ENCODE measurements around the gene CCR5AS.
"Not testable (repeated sequence)": the region's sequence is repeated elsewhere in the genome, so short reads cannot be mapped to it uniquely, and the experiment has no call there.

CCR5AS gene

DNA sequence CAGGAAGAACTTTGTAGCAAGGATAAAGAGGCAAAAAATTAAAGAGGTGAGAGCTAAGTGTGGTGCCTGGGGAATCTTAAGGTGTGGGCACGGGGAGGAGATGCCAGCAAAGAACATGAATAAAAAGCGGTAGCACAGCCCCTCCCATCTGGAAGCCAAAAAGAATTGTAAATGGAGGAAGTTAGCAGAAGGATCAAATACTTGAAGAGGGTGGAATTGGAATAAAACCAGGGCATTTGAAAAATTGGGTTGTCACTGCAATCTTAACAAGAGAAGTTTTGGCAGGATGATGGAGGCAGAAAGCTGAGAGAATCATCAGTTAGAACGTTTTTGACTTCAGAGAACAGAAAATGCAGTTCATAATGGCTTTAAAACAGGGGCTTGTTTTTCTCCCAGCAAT, 50.6 kb downstream of the CCR5AS start:
- DNase-seq (ENCODE audit: low read depth in 2 of 2): no peak

DNA sequence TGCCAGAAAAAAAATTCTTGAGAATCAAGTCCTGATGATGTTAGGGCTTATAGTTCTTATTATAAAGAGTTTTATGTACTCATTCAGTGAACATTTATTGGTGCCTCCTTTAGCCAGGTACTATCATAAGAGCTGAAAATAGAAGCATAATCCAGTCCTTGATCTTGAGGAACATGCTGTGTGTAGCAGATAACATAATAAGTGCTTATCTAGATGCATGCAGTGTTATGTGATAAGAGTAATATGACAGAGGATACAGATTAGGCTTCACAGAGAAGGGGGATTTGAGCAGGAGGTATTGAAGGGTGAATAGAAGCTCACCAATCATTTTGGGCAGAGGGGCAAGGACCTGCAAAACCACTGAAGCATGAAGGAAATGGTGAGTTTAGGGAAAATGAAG, 51.9 kb downstream of the CCR5AS start:
- no peak for DNase-seq (ENCODE audit: low read depth in 2 of 2)

DNA sequence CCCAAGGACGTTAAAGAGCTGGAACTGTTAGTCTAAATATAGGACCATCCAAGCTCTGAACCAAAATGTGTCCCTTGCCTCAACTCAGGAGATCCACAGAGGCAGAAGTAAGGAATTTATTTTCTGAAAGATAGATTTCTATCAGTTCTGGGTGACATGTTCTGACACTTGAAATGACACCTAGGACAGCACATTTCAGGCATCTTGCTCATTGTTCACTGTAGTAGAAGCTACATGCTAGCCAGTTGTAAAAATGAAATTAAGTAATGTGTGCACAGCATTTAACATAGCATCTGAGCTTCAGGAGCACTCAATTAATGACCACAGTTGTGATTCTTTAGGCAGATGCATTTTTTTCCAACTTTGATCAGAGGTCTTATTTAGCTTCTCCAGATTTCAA, 52.4 kb downstream of the CCR5AS start:
- no peak for DNase-seq (ENCODE audit: low read depth in 2 of 2)

DNA sequence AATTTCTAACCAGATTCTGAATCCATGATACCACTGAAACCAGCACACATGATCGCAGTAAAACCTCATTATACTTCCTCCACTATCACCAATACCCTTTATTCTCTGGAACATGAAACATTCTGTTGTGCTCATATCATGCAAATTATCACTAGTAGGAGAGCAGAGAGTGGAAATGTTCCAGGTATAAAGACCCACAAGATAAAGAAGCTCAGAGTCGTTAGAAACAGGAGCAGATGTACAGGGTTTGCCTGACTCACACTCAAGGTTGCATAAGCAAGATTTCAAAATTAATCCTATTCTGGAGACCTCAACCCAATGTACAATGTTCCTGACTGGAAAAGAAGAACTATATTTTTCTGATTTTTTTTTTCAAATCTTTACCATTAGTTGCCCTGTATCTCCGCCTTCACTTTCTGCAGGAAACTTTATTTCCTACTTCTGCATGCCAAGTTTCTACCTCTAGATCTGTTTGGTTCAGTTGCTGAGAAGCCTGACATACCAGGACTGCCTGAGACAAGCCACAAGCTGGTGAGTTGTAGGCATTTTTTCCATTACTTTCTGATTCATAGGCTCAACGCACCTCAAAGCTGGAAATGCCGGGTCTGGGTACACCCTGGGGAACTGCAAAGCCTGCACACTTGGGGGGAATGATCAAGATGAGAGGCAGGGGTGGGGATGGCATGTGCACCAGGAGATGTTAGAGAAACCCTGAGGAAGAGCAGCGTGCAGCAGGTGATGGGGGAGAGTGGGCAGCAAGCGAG, 53.0 kb downstream of the CCR5AS start, which contains the start of gene CCR2:
Gene CCR2, plus strand, starts transcription at position 465 of the 764 bp plus-strand sequence. CDS start 3,417 bp downstream, outside the sequence.
- no peak for DNase-seq (ENCODE audit: low read depth in 2 of 2)

DNA sequence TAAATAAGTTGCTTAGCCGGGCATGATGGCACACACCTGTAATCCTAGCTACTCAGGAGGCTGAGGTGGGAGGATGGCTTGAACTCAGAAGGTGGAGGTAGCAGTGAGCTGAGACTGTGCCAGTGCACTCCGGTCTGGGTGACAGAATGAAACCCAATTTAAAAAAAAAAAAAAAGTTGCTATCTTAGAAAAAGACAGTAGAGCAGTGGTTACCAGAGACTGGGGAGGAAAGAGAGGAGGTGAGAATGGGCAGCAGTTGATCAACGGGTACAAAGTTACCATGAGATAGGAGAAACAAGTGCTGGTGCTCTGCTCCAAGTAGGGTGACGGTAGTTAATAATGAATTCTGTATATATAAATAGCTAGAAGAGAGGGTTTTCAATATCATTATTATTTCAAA, 53.8 kb downstream of the CCR5AS start:
- no peak for DNase-seq (ENCODE audit: low read depth in 2 of 2)

DNA sequence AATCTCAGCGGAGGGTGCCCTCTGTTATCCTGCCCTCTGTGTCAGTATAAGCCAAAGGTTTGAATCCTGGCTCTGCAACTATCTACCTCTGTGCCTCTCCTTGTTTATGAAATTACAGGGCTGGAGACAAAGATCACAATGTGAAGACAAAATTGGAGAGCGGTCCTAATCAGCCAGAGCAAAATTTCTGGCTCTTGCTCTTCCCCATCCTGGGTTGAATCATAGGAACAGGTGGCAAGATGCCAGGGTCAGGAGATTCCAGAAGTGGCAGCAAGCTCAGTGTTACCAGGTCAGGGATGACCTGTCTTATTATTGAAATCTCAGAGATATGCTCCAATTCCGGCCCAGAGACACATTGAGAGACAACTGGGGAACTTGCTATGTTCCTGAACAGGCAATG, 55.2 kb downstream of the CCR5AS start:
- DNase-seq (ENCODE audit: low read depth in 2 of 2): no peak

DNA sequence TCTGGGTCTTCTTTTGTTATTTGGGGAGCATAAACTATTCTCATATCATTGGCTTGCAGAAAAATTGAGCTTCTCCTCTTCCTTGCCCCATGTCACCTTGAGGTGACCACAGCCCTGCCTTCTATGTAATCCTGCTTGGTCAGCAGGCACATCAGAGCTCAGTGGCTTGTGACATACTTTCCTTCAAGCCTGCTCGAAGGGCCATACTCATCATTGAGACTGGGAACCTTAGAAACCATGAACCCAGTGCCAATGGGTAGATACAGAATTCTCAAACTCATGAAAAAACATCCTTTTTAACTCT, 56.7 kb downstream of the CCR5AS start:
- DNase-seq (ENCODE audit: low read depth in 2 of 2): no peak

DNA sequence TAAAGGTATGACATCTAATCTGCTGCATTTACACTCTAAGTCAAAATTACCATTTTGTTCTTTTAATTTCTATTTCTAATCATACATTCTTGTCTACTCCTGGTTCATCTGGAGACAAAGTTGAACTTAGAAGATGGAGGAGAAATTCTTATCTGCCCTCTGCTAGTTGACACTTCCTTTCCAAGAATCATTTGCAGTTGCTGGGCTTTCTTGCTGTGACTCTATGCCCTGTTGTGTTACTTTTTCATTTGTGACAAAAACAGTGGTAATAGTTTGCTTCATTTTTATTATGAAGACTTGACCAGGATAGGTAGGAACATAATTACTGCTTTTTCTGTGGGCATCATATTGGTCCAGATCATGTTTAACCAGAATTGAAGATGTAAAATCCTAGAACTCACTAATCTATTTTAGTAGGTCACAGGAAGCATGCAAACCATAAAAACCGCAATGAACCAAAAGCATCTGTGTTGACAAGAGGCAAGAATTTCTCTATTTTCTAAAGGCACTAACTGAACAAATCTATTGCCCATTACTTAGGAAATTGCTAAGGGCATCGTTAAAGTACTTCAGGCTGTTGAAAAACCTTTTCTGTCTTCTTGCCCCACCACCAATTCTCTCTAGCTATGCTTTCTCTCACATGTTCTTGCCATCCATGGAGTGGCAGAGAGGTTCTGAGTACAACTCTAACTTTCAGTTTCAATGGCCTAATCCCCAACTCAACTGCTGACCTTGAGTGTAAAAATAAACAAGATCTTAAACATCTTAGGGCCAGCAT, 57.2 kb downstream of the CCR5AS start:
- no peak for DNase-seq (ENCODE audit: low read depth in 2 of 2)

DNA sequence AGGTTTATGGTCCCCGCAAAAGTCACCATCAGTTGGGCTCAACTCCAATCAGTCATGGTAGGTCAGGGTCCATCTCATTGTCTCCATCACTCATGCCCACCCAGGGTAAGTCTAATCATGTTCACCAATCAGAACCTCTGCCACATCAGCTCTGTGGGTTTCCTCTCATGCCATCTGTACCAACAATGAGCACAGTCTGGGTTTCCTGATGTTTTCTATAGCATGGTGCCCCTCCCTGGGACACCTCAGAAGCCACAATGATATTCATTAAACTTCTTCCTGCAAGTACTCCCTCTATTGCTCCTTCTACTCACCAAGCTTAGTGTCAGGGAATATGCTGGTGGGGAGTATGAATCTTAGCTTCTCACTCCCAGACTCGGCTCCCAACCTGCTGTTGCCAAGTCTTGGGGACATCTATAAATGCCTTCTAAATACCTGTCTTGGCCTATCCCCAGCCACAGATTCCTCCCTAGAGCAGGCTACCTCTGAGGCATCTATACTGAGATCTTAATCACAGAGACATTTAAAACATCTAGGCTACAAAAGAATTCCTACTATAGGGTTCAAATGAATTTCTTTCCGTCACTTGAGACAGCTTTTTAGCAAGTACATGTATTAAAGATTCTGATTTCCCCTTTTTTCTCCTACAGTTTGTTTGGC, 57.9 kb downstream of the CCR5AS start:
- no peak for DNase-seq (ENCODE audit: low read depth in 2 of 2)

DNA sequence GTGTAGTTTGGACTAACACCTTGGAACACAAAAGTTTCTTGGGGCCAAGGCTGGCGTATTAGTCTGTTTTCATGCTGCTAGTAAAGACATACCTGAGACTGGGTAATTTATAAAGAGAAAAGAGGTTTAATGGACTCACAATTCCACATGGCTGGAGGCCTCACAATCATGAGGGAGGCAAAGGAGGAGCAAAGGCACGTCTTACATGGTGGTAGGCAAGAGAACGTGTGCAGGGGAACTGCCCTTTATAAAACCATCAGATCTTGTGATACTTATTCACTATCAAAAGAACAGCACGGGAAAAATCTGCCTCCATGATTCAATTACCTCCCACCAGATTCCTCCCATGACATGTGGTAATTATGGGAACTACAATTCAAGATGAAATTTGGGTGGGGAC, 62.4 kb downstream of the CCR5AS start:
- DNase-seq (ENCODE audit: low read depth in 2 of 2): no peak

DNA sequence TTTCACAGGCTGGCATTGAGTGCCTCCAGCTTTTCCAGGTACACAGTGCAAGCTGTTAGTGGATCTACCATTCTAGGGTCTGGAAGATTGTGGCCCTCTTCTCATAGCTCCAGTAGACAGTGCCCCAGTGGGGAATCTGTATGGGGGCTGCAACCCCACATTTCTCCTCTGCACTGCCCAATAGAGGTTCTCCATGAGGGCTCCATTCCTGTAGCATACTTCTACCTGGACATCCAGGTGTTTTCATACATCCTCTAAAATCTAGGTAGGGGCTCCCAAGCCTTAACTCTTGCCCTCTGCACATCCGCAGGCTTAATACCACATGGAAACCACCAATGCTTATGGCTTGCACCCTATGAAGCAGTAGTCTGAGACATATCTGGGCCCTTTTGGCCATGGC, 68.0 kb downstream of the CCR5AS start:
- DNase-seq (ENCODE audit: low read depth in 2 of 2): no peak

DNA sequence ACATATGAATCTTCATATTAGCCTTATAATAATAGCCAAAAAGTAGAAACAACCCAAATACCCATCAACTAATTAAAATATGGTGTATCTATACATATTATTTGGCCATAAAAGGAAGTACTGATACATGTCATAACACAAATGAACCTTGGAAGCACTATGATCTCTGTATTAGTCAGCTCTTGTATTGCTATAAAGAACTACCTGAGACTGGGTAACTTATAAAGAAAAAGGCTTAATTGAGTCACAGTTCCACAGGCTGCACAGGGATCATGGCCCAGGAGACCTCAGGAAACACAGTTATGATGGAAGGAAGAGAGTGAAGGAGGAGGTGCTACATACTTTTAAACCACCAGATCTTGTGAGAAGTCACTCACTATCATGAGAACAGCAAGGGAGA, 69.0 kb downstream of the CCR5AS start:
- no peak for DNase-seq (ENCODE audit: low read depth in 2 of 2)

DNA sequence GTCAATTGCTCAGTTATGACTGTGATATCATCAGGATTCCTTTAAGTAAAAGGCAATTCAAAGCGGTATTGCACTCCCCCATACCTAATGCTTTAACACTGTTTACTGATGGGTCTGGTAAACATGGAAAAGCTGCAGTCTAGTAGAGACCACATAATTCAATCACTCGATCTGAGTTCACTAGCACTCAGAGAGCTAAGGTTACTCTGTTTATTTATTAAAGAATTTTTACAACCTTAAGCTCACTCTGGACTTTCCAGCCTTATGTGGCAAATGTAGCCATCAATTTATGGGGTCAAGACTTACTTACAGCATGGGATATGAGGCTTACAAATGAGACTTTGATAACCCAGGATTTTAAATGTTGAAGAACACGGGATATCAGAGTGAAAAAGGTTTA, 71.3 kb downstream of the CCR5AS start:
- no peak for DNase-seq (ENCODE audit: low read depth in 2 of 2)

DNA sequence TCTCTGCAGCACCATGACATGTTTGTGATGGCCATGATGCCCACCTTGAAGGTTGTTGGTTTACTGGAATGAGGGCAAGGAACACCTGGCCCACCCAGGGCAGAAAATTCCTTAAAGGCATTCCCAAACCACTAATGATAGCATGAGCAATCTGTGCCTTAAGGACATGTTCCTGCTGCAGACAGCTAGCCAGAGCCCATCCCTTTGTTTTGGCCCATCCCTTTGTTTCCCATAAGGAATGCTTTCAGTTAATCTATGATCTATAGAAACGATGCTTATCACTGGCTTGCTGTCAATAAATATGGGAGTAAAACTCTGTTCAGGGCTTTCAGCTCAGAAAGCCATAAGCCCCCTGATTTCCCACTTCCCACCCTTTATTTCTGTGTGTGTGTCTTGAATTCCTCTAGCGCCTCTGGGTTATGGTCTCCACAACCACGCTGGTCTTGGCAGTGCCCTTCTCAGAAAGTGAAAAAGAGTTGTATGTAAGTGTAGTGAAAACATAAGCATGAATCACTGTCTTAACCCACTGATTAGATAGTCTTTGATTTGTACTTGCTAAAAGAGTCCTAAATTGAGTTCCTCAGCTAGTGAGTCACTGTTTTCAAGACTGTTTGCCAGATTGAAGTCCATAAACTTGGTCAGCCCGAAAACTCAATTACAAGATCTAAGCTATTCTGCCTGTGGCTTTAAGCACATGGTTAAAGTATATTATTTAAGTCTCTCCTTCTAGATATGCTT, 72.0 kb downstream of the CCR5AS start:
- no peak for DNase-seq (ENCODE audit: low read depth in 2 of 2)

DNA sequence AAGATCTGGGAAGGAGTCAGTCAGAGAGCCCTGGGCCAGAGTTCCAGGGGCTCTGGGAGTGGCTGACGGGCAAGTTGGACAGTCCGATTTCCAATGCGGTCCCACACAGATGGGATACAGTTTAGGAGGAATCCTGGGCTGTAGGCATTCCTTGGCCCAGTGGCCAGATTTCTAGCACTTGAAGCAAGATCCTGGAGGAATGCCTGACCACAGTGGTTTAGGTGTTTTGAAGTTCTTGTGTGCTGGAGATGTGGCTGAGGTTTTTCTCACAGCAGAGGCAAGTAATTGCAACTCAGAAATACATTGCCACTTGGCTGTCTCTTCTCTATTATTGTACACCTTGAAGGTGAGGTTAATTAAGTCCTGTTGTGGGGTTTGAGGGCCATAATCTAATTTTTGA, 76.2 kb downstream of the CCR5AS start:
- DNase-seq (ENCODE audit: low read depth in 2 of 2): not testable (repeated sequence)

DNA sequence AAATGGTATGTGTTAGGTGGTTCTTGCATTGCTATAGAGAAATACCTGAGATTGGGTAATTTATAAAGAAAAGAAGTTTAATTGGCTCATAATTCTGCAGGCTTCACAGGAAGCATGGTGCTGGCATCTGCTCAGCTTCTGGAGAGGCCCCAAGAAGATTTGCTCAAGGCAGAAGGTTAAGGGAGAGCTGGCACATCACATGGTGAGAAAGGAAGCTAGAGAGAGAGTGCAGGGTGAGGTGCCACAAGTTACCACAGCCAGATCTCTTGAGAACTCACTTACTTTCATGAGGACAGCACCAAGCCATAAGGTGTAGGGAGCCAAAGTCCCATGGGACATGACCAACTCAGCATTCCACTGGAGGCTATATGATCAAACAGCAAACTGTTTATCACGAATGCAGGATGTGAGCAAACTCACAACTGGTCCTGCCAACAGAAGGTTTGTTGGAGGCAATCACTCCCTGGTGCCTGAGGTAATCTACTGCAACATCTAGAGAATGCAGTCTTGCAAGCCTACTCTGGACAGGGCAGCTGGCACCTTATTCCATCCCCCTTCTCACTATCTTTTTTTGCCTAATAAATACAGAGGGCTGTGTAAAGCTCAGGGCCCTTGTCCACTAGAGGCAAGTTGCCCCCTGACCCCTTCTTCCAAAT, 81.1 kb downstream of the CCR5AS start:
- DNase-seq (ENCODE audit: low read depth in 2 of 2): no peak

DNA sequence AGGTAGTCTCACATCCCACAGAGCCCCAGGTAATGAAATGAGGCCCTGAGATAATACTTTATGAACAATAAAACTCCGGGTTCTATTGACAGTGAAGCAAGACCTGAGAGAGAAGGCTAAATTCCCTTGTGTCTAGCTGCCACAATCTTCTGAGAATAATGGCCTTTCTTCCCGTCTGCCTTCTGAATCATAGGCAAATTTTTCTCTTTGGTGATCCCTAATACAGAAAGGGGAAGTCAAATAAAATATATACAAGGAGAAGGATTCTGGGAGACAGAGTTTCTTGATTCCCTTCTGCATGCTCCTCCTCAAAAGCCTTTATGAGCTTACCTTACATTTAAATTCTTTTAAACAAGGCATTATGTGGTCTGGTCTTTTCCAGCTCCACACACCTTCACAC, 82.8 kb downstream of the CCR5AS start:
- no peak for DNase-seq (ENCODE audit: low read depth in 2 of 2)

DNA sequence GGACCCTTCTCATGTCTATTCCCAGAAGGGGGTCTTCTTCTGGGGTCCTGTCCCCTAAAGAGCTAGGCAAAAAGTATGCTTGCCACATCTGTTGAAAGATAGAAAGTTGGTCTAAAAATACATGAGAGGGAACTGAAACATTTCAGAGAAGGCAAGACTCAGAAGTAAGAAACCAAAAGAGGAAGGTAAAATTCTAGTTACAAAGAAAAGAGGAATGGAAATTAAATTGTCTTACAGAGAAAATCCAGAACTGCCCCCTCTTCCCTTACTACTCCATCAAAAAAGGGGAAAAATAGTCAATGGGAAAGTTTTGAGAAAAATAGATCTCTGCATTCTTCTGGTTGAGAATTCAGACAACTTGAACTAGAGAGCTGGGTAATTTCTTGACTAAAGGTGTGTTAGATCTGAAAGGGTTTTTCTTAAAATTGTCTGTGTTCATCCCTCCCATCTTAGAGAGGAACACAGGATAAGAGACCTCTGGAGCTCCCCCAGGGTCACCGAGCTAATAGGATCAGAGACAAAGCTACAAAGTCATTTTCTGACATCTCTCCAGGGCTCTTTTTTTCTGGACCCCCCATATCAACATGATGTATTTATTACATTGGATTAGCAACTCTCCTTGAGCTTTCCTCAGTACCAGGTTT, 85.3 kb downstream of the CCR5AS start:
- no peak for DNase-seq (ENCODE audit: low read depth in 2 of 2)

DNA sequence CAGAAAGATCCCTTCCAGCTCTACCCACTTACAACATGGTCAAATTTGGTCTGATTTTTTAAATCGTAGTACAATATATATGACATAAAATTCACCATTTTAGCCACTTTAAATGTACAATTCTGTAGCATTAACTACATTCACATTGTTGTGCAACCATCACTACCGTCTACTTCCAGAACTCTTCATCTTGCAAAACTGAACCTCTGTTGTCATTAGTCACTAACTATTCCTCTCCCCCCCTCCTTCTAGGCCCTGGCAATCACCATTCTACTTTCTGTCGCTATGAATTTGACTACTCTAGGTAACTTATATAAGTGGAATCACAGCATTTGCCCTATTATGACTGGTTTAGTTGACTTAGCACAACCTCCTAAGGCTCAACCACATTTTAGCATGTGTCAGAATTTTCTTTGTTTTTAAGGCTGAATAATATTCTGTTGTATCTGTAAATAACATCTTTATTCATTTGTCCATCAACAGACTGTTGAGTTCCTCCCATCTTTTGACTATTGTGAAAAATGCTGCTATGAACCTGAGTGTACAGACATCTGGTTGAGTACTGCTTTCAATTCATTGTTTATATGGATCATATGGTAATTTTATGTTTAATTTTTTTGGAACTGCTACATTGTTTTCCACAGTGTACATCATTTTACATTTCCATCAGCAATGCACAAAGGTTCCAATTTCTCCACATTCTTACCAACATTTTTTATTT, 88.5 kb downstream of the CCR5AS start:
- DNase-seq (ENCODE audit: low read depth in 2 of 2): no peak

DNA sequence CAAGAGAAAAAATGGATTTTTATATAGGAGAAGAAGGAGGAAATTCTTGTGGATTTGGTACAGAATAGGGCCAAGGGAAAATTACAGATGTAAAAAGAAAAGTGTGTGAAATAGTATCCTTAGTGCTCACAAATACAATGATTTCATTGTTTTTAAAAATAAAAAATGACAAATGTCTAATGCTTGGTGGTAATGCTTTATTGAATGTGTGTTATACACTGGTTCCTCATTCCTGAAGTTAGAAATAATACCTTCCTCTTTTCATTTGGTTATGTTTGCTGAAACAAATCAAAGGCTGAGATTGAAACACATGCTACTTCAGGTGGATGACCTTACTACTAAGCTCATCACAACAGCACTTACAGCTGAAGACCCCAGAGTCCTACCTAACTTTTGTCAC, 90.7 kb downstream of the CCR5AS start:
- DNase-seq (ENCODE audit: low read depth in 2 of 2): no peak

DNA sequence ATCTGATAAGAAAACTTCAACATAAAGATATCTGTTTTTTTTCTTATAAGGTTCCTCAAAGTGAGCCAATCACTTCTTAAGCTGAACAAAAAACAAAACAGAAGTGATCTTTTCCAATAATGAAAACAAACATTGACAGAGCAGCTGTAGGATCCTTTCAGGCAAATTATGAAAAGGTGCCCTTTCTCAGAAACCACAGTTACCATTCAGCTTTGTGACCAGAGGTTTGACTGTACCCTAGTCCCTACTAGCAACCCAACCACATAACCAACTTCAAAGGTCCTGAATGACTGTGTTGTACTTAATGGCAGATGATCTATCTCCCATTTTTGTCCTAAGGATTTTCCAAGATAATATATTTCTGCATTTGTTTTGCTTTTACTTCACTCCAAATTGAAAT, 92.3 kb downstream of the CCR5AS start:
- no peak for DNase-seq (ENCODE audit: low read depth in 2 of 2)

Data from stimulated activated CD8-positive, alpha-beta memory T cell treated with anti-CD3 and anti-CD28 coated beads, Interleukin-15, amount 100 ng/mL, for 48 hours (primary cell).